Islet of Langerhans (tissue), 1 donor: Measurements from ENCODE around the gene ILK.

Experiments used
- FAIRE-seq: peaks from one replicate; lab custom pipeline; 2011; peaks lifted over from hg19 to GRCh38; lab: Jason Lieb, UNC

ILK gene

DNA sequence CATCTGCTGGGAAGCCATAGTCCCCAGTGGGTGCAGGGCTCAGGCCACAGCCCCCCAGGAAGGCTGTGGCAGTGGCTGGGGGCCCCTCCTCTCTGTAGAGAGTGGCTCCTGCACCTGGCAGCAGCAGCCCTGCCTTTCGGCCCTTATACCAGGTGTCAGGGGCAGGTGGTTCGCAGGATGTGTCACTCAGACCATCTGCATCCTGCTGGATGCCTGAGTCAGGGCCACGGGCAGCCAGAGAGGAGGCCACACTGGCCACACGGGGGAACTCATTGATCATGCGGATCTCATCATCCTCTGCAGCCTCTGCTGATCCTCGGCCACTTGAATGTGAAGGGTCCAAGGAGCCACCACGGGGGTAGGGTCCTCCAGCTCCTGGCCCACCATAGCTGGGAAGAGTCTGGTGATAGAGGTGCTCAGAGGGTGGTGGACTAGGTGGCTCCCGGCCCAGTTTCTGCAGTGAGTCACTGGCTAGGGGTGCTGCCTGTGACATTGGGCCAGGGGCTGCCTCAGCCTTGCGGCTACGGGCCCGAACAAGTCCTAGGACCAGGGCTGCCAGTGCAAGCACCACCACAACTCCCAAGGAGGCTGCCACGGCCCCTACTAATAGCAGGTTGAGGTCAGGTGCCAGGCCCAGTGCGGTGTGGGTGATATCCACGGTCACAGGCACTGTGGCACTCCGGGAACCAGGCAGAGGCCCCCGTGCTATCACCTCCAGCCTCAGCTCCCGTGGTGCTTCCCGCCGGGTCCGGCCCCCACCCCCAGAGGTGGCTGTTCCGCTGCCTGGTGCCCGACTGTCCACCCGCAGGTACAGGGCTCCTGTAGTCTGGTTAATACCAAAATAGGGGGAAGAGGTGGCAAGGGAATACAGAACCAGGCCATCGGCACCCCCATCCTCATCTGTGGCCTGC, 18.9 kb downstream of the ILK start:
- FAIRE-seq = no peak

DNA sequence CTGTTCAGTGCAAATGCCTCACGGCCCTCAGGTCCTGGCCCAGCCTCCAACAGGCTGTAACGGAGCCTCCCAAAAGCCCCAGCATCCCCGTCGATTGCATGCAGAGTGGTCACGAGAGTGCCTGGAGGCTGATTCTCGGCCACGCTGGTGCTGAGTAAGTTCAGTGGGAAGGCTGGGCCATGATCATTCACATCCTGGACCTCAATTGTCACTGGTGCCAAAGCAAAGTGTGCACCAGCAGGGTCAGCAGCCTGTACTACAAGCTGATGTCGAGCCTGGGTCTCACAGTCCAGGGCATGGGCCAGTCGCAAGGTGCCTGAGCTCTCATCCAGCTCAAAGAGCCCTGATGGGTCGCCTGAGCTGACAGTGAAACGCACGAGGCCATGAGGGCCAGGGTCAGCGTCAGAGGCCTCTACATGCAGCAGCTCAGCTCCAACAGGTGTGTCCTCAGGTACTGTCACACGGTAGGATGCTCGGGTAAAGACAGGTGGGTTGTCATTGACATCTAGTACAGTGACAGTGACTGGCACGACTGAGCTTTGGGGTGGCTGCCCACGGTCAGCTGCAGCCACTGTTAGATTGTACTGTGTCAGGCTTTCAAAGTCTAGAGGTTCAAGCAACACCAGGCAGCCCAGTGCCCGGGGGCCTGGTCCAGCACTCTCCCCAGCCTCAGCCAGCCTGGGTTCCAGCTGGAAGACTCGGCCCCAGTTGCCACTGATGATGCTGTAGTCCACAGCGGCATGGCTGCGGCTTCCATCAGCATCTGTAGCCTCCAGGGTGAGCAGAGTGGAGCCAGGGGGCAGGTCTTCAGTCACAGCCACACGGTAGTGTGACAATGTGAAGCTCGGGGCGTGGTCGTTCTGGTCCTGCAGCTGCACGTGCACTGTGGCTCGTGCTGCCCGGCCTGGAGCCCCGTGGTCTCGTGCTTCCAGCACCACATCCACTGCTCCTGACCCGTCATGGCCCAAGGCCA, 20.1 kb downstream of the ILK start:
- no peak for FAIRE-seq

GRCh38 chr11:6625156-6625831, 21.7 kb downstream of the ILK start:
- no peak for FAIRE-seq

- FAIRE-seq = no peak
Observed at GRCh38 chr11:6625832-6626420, 22.4 kb downstream of the ILK start.

DNA sequence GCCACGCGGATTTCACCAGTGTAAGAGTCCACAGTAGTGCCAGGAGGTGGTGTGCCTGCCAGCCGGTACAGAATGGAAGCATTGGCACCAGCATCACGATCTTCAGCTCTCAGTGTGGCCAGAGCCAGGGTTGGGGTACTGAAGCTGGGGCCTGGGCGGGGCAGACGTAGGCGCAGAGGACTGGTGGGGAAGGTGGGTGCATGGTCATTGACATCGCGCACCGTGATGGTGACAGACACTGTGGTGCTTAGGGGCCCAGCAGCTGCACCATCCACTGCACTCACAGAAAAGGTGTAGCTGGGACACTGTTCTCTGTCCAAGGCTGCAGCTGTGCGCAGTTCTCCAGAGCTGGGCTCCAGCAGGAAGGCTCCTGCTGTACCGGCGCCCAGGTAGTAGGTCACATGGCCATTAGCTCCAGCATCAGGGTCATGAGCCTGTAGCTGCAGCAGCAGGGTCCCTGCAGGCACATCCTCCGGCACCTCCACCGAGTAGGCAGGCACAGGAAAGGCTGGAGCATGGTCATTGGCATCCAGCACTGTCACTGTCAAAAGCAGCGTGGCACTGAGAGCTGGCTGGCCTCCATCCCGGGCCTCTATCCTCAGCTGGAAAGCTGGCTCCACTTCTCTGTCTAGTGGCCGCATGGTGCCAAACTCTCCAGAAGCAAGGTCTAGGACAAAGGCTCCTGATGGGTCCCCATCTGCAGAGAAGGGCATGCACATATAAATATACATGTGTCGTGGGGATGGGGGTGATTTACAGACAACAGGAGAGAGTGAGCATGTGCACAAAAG, 23.6 kb downstream of the ILK start:
- FAIRE-seq = no peak

DNA sequence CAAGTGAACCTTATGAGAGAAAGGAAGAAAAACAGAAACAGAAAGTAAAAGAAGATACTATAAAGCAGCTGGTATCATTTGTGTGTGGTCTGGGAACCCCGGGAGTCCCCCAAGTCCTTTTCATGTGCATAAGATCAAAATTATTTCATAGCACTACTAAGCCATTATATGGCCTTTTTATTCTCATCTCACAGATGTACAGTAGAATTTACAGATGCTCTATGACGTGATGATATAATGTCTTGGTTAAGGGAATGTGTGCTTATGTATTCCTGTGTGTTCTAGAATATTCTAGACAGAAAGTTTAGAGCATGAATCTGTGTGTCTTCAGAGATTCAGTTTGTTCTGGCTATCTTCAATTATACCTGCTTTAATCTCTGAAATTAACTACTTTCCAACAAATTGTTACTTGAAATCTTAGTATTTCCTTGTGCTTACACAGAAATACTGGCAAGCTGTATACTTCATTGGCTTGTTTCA, 24.2 kb downstream of the ILK start:
- FAIRE-seq = no peak

- FAIRE-seq = no peak
Observed at GRCh38 chr11:6628526-6628925, 25.0 kb downstream of the ILK start.

GRCh38 chr11:6629573-6629891, 26.0 kb downstream of the ILK start:
- FAIRE-seq = no peak

DNA sequence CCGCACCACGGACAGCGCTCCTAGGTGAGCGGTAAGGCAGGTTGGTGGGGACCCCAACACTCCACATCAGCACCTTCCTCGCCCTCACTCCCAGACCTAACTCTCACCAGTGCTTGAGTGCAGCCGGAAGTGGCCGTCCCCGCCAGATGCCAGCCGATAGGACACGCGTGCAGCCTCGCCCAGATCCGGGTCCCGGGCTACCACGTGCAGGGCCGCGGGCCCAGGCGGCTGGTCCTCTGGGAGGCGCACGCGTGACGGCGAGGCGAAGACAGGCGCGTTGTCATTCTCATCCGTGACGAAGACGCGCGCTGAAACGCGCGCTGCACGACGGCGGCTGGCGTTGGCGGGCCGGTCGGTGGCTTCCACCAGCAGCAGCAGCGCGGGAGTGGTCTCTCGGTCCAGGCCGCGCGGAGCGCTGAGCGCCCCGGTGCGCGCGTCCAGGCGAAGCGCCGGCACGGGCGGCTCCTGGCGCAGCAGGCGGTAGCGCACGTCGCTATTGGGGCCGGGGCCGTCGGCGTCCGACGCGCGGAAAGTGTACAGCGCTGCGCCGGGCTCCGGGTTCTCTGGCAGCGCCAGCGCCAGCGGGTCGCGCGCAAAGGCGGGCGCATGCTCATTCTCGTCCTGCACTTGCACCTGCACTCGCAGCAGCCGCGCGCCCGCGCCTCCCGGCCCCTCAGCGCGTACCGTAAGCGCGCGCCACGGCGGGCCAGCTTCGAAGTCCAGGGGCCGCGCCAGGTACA, 26.5 kb downstream of the ILK start:
- FAIRE-seq = no peak

DNA sequence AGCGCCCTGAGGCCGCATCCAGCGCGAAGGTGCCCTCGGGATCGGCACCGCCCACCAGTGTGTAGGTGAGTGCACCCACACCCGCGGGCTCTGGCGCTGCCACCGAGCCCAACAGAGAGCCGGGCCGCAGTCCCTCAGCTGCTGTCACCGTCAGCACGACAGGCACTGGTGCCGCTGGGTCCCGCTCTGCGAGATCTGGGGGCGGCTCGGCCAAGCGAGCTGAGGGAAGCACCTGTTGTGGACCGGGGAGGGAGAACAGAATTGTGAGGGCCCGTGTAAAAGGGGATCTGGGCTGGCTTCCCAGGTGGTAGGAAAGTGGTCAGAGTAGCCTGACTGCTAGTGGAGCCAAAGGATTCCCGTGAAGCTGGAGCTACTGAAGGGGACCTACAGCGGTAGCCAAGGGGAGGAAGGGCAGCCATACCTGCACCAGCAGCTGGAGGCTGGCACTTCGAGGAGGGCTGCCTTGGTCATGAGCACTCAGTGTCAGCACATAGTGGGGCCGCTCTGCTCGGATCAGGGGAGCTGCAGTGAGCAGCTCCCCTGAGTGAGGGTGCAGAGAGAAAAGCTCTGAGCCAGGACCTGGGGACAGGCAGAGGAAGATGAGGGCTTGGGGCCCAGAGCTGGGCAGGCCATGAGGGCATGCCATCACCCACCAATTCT, 27.2 kb downstream of the ILK start:
- FAIRE-seq = no peak

DNA sequence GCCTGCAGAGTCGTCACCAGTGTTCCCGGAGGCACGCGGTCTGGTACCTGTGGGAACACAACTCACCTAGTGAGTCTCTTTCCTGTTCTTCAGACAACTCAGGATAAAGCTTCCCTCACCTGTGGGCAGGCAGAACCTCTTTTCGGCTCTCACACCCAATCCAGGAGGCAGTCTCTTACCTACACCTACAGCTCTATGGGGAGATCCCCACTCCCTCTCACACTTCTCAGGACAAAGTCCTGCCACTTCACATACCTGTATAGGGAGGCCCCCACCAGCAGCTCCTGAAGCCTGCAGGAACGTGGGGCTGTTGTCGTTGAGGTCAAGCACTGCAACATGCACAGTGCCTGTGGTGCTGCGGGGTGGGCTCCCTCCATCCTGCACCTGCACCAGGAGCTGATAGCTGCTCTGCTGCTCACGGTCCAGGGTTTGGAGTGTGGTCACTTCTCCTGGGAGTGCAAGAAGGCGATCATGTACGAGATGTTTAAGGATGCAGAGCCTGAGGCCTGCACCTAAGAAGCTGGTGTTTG, 27.9 kb downstream of the ILK start:
- FAIRE-seq = no peak

- no peak for FAIRE-seq
Observed at GRCh38 chr11:6632116-6633073, 28.8 kb downstream of the ILK start.

DNA sequence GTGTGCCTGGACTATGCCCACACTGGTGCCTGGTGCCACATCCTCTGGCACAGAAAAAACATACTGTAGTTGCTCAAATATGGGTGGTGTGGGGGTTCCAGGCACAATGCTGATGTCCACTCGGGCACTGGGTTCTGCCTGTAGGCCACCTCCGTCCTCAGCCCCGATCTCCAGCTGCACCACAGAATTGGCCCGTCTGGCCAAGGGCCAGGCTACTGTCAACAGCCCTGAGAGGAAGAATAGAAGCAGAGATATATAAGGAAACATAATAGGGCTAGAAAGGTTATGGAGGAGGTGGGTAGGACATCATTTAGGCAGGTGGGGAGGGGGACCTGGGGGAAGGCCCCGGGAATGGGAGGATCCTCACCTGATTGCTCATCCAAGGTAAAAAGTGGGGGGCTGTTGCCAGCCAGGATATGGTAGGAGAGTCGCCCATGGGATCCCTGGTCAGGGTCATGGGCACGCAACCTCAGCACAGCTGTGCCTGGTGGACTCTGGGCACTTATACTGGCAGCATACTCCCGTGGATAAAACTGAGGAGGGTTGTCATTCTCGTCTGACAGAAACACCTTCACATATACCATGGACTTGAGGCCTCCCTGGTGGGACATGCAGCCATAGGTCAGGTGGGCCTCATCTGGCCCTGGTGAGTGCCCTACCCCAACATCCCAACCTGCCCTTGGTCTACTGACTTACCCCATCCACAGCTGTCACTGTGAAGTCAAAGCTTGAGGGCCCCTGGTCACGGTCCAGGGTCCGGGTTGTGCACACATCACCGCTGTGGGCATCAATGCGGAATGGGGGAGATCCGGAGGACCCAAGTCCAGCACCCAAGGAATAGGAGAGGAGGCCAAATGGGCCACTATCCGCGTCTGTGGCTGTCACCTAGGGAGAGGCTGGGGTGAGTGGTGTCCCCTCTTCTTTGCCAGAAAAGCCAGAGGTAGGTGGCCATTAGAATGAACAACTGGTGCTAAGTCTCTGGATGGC, 30.1 kb downstream of the ILK start:
- no peak for FAIRE-seq

DNA sequence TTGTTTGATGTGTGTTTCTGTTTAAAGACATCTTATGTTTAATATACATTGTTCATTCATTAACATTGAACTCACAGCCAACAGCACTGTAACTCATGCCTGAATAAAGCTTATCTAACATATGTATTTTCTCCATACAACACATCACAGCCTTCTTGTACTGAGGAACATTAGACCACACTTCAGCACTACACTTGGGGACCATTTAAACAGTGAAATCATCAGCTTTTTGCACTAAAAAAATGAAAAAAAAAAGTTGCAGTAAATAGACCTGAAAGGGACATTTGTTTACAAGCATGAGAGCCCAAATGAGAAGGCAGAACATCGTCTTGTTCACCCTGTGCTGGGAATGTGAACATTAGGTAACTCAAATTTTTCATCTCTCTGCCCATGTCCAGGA, 31.0 kb downstream of the ILK start:
- FAIRE-seq = no peak

DNA sequence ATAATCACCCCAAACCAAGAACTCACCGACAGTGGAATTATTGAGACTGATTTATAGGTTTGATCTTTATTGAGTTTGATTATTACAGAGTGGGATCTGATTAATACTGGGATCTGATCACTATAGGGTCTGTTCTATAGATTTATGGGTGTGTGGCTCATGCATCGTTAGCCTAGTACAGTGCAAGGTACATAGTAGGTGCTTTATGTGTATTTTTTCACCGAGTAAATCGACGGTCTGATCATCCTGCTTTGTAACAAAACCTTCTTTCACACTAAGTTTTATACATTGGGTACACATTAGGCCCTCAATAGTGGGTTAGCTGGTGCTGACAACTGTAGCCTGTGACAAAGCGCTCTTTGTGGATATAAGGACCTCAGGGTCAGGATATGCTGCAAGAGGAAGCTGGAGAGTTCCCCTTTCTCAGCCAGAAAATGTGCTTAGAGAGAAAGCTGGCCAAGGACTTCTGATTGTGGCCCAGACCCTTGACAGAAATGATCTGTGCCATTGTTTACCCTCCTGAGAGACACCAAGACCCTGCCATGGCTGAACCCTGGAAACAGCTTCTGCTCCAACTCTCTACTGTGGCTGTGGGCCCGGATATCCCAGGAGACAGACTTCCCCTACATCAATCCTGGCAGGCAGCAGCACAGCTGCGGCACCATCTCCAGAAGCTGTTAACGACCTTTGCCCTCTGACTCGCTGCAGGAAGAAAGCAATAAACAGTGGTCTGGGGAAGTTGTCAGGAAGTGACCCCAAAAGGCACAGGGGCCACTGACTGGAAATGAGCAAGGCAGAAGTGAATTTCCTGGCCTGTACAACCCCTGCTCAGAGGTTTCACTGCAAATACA, 31.7 kb downstream of the ILK start:
- FAIRE-seq = no peak

GRCh38 chr11:6636480-6636879, 32.9 kb downstream of the ILK start:
- FAIRE-seq = no peak
